GM19452 (cell line): Measurements from ENCODE around the gene MBP.
A peak's percentile ranks its signal among the peaks of the same experiment; 100 is the strongest.

ENCODE experiments used
- ATAC-seq: cut with Tn5 transposase; IDR thresholded peaks from one replicate; pipeline ENCODE4 v1.9.1; 2021; ENCODE audit not compliant: unreplicated experiment

Gene MBP

GRCh38 chr18:77132369-77133050 lies at the start of gene MBP:
Gene MBP, minus strand, starts transcription at chr18:77132783. Its CDS starts 27,522 bp downstream, at chr18:77105261.
- peak; percentile 58 for ATAC-seq

GRCh38 chr18:77181950-77182707 lies 49.5 kb upstream of the MBP start:
- no peak for ATAC-seq

DNA sequence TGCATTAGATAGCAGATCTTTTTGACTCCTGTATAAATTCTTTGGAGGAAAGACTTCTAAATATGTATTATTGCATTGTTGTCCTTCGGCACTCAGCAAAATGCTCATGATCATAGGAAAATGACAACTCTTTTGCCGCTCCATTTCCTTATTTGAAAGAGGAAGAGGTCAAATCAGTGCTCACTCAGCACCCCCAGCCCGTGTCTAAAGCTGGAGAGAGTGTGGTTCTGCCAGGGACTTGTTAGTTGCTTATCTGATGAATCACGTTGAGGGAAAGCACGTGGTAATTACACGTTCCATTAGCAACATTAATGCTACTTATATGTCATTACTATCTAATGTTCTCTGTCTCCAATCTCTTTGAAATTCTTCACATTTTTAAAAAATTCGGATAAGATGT lies 46.0 kb upstream of the MBP start:
- ATAC-seq: no peak

DNA sequence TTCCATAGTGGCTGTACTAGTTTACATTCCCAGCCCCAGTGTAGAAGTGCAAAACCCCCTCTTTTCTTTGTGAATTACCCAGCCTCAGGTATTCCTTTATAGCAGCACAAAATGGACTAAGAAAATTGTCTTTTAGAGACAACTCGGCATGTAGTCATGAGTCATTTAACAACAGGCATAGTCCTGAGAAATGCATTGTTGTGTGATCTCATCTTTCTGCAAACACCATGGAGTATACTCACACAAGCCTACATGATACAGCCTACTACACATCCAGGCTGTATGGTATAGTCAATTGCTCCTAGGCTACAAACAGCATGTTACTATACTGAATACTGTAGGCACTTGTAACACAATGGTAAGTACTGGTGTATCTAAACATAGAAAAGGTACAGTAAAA lies 44.4 kb upstream of the MBP start:
- no peak for ATAC-seq

DNA sequence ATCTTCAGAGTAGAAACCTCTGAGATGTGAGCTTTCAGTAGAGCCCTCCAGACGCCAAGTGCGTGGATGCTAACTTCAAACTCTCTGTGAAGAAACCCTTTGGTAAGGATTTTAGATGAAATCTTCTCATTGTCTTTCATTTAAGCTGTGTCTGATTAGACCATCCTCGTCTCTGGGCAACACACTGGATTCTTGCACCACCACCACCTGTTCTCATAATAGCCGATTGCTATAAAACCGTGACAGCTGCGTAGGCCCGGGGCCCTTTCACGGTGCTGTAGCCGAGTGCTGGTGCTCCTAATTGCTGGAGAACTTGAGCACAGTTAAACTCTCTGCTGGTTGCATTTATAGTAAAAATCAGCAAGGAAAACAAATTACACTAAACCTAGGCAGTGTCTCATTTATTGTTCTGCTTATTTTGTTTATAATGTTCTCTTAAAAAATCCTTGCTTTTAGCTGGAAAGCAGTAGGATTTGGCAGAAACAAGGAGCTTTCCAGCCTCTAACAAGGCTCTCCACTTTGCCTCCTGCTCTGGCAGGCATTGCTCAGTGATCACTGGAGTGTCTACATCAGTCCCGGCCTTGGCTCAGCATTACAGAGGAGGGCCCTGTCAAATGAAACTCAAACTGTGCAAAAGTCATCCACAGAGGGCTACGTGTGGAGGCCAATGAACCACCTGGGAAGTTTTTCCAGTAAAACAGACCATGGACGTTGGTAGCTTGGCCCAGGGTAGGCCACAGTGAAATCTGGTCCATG lies 40.9 kb upstream of the MBP start:
- no peak for ATAC-seq

DNA sequence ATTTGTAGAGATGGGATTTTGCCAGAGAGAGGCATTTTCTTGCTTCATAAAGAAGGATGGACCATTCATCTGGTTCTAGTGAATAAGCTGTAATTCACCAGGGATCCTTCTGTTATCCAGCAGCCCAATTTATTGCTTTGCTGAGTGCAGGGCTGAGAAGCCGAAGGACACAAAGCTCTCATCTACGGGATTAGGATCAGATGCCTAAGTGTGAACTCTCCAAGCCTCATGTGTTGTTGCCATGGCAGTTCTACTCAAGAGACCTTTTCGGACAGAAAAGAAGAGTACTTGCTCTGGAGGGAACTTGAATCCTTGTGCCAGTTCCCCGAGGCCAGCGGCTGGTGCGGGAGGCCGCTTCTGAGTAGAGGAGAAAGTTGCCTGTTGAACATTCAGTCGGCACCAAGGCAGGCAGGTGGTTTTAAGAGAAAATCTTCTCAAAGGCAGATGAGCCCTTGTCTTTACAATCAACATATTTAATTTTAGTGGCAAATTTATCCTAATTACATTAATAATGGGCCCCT lies 38.4 kb upstream of the MBP start:
- no peak for ATAC-seq

GRCh38 chr18:77168811-77169311 lies 36.3 kb upstream of the MBP start:
- no peak for ATAC-seq

GRCh38 chr18:77167251-77167650 lies 34.7 kb upstream of the MBP start:
- ATAC-seq: no peak

DNA sequence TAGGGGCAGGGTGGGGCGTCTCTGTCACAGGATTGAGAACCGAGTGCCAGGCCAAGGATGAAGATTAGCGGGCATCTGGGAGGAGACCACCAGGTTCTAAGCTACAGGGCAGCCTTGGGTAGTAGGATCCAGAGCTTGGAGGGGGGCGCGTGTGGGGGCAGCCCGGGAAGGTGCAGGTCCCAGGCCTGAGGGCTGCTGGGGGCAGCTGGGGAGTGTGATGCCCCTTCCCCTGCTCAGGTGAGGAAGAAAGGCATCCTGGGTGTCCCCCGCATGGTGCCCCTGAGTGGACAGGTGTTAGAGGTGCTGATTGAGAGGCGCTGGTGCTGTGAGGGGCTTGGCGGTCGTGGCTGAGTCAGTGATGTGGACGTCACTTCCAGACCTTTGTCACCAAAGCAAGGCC lies 33.9 kb upstream of the MBP start:
- ATAC-seq: no peak

GRCh38 chr18:77165503-77166188 lies 33.1 kb upstream of the MBP start:
- ATAC-seq: no peak

- ATAC-seq: no peak
These were observed 32.3 kb upstream of the MBP start for GRCh38 chr18:77164763-77165485.

GRCh38 chr18:77164026-77164425 lies 31.4 kb upstream of the MBP start:
- no peak for ATAC-seq

DNA sequence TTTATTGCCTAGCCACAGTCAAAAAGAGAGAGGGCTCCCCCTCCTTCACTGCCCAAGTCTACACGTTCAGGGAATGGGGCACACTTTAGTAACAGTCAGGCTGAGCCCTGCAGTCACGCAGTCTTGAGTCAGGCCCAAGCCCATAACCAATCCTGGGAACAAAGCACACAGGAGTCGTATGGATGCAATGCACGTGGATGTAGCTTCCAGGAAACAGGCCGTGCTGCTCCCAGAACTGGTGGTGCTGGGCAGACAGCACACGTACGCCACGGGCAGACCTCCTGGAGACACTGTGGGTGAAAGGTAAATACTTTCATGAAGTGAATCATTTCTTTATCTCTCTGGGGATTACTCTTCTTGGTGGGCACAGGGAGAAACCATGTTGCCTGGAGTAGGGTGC lies 30.0 kb upstream of the MBP start:
- ATAC-seq: no peak

DNA sequence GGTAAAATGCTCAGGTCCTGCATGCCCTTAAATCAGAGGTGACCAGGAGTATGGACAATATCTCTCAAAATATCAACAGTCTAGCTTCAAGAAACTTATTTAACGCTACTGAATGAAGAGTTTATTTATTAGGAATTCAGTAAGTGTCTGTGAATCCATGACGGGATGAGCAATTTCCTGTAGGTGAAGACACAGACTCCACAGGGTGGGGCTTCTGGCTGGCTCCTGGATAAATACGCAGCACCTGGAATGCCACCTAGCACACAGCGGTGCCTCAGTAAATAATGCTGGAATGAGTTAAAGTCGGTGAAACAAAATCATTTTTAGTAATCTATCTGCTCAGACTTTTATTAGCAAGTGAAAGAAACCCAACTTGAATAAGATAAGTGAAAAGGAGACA lies 29.4 kb upstream of the MBP start:
- no peak for ATAC-seq

GRCh38 chr18:77161383-77161782 lies 28.8 kb upstream of the MBP start:
- ATAC-seq: no peak

GRCh38 chr18:77160515-77160914 lies 27.9 kb upstream of the MBP start:
- no peak for ATAC-seq

DNA sequence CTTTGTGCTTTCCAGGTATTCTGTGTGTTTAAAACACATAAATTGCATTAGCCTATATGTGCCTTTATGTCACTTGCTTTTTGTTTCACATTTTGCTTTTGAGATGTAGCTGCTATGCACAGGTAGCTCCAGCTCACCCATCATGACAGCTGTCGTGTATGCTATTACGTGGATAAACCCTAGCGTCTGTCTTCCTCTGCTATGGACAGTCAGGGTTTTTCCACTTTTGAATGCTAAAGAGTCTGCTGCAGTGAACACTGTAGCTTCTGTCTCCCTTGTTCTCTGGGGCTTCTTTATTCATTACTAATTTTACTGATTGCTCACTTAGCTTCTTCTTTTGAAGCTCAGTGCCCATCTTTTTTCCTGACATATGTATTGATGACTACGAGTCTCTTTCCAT lies 24.7 kb upstream of the MBP start:
- ATAC-seq: no peak

GRCh38 chr18:77155031-77155430 lies 22.4 kb upstream of the MBP start:
- no peak for ATAC-seq

- no peak for ATAC-seq
These were observed 20.8 kb upstream of the MBP start for GRCh38 chr18:77153404-77153803.

DNA sequence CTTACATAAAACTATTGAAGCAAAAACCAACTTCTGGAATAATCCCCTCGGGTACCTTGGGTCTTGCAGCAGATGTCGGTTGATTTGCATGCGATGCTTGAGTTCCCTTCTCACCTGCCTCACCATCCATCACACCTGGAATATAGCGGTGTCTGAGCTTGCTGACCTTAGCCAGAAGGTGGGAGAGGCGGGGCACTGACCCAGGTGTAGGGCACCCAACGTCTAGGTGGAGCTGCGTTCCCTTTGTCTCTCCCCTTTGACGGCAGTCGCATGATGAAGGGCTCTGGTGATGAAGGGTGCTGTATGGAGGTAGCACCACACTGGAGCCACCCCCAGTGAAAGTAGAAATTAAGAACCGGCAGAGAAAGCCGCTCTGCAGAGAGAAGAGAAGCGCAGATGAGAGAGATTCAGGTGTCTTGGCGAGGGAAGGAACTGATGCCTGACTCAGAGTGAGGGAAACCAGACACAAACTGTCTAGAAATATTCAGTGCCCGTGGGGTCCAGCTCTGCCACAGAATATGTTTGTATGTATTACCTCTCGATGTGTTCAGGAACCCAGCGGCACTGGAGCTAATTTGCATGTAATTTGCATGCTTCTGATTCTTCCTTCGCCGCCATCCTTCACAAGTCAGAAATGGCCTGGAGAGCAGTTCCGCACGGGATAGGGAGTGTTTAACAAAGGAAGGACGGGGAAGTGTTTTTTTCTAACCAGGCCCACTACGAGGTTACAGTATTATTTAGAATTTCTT lies 19.4 kb upstream of the MBP start:
- ATAC-seq: peak; percentile 41
